HPDE6-E6E7 (cell line): ENCODE measurements around the gene FABP3.
"Not testable (repeated sequence)": the region's sequence is repeated elsewhere in the genome, so short reads cannot be mapped to it uniquely, and the experiment has no call there.

Source experiments
- DNase-seq: peaks from one replicate; pipeline ENCODE4 v3.0.0; 2011; ENCODE audit warnings: missing footprints; ENCODE audit errors: extremely low spot score

FABP3 gene

GRCh38 chr1:31398246-31398645 is 25.4 kb upstream of the FABP3 start:
- no peak for DNase-seq

- no peak for DNase-seq
Measured at GRCh38 chr1:31397360-31398095, 24.7 kb upstream of the FABP3 start.

GRCh38 chr1:31396633-31397351 is 23.9 kb upstream of the FABP3 start:
- DNase-seq, result peak; percentile 74

GRCh38 chr1:31394584-31395193 is 21.8 kb upstream of the FABP3 start:
- DNase-seq, result peak; percentile 82

DNA sequence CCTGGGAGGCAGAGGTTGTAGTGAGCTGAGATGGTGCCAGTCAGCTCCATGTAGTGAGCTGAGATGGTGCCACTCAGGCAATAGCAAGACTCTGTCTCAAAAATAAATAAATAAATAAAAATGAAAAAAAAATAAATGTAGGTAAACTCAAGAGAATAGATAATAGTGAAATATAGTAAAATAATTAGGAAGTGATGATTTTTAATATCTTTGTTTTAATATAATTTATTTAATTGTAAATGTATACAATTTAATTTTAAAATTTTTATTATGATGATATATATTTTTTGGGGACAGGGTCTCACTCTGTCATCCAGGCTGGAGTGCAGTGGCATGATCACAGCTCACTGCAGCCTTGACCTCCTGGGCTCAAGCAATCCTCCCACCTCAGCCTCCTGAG is 20.6 kb upstream of the FABP3 start:
- no peak for DNase-seq

GRCh38 chr1:31390071-31390470 is 17.2 kb upstream of the FABP3 start:
- DNase-seq, result peak; percentile 67

DNA sequence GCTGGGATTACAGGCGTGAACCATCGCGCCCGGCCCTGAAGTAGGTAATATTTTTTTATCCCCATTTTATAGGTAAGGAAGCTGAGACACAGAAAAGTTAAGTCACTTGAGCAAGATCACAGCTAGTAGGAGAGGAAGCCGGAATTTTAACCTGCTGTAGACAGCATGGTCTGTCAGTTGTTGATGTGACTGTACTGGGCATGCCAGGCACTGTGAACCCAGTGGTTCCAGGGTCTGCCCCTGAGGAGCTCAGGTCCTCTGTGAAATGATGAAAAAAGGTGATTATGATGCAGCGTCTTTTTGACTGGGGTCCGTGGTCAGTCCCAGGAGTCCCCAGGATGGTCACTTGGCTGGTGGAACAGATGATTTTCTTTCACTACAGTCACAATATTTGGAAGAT is 16.7 kb upstream of the FABP3 start:
- no peak for DNase-seq

- DNase-seq, result no peak
Measured at GRCh38 chr1:31387612-31388011, 14.7 kb upstream of the FABP3 start.

GRCh38 chr1:31386576-31387243 is 13.8 kb upstream of the FABP3 start:
- DNase-seq, result not testable (repeated sequence)

DNA sequence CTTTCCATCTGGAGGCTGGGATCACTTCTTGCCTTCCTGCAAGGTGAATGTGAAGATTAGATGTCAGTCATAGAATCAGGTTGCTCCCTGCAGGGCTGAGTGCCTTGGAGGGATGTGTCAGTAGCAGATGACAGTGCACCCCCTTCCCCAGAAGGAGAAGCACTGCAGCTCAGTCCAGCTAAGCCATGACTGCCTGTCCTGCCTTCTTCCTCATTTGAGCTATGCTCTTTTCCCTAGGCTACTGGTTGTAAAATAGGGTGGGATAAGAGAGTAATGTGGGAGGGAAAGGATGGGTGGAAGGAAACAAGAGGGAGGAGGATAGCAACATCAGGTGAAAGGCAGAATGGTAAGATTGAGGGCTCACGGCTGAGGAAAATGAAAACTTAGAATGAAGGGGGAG is 11.1 kb upstream of the FABP3 start:
- DNase-seq, result no peak

DNA sequence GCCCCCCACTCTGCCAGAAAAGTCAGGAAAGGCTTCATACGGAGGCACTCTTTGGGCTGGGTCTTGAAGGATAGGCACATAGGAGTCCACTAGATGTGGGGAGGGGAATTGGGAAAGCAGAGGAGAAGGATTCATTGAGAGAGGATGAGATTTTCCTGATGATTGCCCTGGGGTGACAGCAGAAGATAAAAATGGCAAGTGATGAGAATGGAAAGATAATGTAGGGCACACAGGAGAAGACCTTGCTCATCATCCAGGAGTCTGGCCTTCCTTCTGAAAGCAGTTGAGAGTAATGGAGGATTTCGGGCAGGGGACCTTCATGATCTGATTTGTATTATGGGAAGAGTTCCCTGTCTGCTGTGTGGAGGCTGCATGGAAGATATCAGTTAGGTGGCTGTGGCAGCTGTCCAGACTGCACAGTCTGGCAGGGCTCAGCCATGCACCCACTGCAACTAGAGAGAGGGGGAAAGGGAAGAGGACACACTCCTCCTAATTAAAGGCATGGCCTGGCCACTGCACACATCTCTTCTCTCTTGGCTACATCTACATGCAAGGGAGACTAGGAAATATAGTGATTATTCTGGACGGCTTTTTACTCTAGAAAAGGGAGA is 9.6 kb upstream of the FABP3 start:
- DNase-seq, result no peak

GRCh38 chr1:31381394-31382294 is 8.8 kb upstream of the FABP3 start:
- no peak for DNase-seq

GRCh38 chr1:31380181-31380580 is 7.3 kb upstream of the FABP3 start:
- DNase-seq, result no peak

DNA sequence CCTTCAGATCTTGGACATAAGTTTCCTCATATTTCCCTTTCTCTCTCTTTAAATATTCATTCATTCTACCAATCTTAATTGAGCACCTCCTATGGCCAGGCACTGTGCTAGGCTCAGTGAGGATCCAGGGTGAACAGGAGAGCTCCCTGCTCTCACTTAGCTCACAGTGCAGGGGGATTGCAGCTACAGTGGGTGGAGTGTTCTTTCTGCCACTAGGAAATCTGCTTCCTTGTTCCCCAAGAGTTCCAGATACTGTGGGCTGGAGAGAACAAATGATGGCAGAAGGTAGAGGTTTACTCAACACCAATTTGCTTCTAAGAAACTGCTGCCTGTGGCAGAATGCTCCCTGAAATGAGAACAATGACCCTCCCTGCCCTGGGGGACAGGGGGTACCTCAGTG is 5.1 kb upstream of the FABP3 start:
- DNase-seq, result no peak

DNA sequence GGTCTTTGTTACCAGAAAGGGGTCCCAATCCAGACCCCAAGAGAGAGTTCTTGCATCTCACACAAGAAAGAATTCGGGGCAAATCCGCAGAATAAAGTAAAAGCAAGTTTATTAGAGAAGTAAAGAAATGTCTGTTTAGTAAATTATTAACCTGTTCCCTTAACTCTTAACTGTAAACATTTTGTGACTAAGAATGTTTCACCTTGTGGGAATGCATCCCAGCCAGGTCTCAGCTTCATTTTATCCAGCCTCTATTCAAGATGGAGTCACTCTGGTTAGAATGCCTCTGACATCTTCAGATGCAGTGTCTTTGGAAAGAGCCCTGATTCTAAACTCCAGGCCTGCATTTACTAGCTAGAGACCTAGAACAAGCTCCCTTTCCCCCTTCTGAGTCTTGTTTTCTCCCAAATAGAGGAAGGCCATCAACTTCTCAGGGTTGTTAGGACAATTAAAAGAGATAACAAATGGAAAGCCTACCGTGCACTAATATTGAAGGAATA is 4.5 kb upstream of the FABP3 start:
- DNase-seq, result no peak

GRCh38 chr1:31376375-31377134 is 3.7 kb upstream of the FABP3 start:
- DNase-seq, result peak; percentile 59

- no peak for DNase-seq
Measured at GRCh38 chr1:31374511-31375196, 1.8 kb upstream of the FABP3 start.

GRCh38 chr1:31373897-31374486 is 1.1 kb upstream of the FABP3 start:
- no peak for DNase-seq

- DNase-seq, result no peak
Measured at GRCh38 chr1:31372751-31373055, 173 bp downstream of the FABP3 start.
